ENCODE results near the gene EGFR.

GRCh38 chr7:55113760-55114540 lies 95.1 kb downstream of the EGFR start:
- TF ChIP-seq CTCF (IDR thresholded peaks at IDR 0.05) = no peak
- TF ChIP-seq POLR2A (IDR thresholded peaks at IDR 0.05) = no peak
- TF ChIP-seq EP300 (IDR thresholded peaks at IDR 0.05) = no peak

Measured in sigmoid colon (tissue), 4 donors.